Neural cell (in vitro differentiated cells): ENCODE data around the gene MCMBP.

Source experiments
- EP300 ChIP-seq: fragments of 450-650 bp; conservative IDR thresholded peaks from 2 replicates; pipeline ENCODE4 v1.6.1; 2014; ENCODE audit warnings: antibody characterized with exemption, mild to moderate bottlenecking, moderate library complexity; ENCODE audit not compliant: poor library complexity, severe bottlenecking
- EZH2 ChIP-seq: fragments of 200-600, 300-800 bp; shearing (Covaris generic), sonication (generic); IDR thresholded peaks from 2 replicates; pipeline ENCODE4 v1.6.1; 2014; ENCODE audit warnings: antibody characterized with exemption, low read length, borderline replicate concordance, mild to moderate bottlenecking; ENCODE audit not compliant: insufficient read depth, poor library complexity, severe bottlenecking
- POLR2AphosphoS5 ChIP-seq: IDR thresholded peaks from 2 replicates; pipeline ENCODE4 v1.6.1; 2012
- RAD21 ChIP-seq: fragments of 450-650 bp; conservative IDR thresholded peaks from 2 replicates; pipeline ENCODE4 v1.6.1; 2014; ENCODE audit warnings: antibody characterized with exemption, mild to moderate bottlenecking, moderate library complexity
- SMC3 ChIP-seq: fragments of 450-650 bp; conservative IDR thresholded peaks from 2 replicates; pipeline ENCODE4 v1.6.1; 2014; ENCODE audit warnings: antibody characterized with exemption, mild to moderate bottlenecking, moderate library complexity; ENCODE audit not compliant: poor library complexity
- TAF1 ChIP-seq: IDR thresholded peaks from 2 replicates; pipeline ENCODE4 v1.6.1; 2012; ENCODE audit warnings: low read depth
- TF ChIP-seq, protein P1 (sequence below): fragments of 450-650 bp; IDR thresholded peaks from 2 replicates; pipeline ENCODE4 v1.5.1; 2014; ENCODE audit warnings: antibody characterized with exemption, mild to moderate bottlenecking, moderate library complexity; ENCODE audit not compliant: poor library complexity, severe bottlenecking
- TF ChIP-seq, protein P2 (sequence below): IDR thresholded peaks from 2 replicates; pipeline ENCODE4 v1.6.1; 2012; ENCODE audit warnings: borderline replicate concordance

DNA sequence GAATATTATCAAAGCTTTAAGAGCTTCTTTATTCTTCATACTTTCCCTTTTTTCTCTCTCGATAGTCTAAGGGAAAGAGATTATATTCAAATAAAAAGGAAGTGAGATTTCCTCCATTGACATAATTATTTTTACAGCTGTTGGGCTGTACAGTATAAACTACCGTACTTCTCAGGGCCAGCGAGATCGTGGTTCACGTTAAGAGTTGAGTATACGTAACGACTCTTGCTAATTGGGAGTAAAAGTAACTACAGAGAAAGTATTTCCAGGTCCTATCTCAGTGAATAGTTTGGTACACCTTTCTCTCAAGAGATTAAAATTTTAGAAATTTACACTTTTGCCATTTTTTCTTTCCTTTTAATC lies 89.0 kb downstream of the MCMBP start:
- TF ChIP-seq EP300 = no peak
- no peak for TF ChIP-seq POLR2AphosphoS5
- TF ChIP-seq SMC3 = no peak
- TF ChIP-seq, protein P1, sequence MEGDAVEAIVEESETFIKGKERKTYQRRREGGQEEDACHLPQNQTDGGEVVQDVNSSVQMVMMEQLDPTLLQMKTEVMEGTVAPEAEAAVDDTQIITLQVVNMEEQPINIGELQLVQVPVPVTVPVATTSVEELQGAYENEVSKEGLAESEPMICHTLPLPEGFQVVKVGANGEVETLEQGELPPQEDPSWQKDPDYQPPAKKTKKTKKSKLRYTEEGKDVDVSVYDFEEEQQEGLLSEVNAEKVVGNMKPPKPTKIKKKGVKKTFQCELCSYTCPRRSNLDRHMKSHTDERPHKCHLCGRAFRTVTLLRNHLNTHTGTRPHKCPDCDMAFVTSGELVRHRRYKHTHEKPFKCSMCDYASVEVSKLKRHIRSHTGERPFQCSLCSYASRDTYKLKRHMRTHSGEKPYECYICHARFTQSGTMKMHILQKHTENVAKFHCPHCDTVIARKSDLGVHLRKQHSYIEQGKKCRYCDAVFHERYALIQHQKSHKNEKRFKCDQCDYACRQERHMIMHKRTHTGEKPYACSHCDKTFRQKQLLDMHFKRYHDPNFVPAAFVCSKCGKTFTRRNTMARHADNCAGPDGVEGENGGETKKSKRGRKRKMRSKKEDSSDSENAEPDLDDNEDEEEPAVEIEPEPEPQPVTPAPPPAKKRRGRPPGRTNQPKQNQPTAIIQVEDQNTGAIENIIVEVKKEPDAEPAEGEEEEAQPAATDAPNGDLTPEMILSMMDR = no peak
- TF ChIP-seq TAF1 = no peak
- TF ChIP-seq RAD21 = no peak
- TF ChIP-seq, protein P2, sequence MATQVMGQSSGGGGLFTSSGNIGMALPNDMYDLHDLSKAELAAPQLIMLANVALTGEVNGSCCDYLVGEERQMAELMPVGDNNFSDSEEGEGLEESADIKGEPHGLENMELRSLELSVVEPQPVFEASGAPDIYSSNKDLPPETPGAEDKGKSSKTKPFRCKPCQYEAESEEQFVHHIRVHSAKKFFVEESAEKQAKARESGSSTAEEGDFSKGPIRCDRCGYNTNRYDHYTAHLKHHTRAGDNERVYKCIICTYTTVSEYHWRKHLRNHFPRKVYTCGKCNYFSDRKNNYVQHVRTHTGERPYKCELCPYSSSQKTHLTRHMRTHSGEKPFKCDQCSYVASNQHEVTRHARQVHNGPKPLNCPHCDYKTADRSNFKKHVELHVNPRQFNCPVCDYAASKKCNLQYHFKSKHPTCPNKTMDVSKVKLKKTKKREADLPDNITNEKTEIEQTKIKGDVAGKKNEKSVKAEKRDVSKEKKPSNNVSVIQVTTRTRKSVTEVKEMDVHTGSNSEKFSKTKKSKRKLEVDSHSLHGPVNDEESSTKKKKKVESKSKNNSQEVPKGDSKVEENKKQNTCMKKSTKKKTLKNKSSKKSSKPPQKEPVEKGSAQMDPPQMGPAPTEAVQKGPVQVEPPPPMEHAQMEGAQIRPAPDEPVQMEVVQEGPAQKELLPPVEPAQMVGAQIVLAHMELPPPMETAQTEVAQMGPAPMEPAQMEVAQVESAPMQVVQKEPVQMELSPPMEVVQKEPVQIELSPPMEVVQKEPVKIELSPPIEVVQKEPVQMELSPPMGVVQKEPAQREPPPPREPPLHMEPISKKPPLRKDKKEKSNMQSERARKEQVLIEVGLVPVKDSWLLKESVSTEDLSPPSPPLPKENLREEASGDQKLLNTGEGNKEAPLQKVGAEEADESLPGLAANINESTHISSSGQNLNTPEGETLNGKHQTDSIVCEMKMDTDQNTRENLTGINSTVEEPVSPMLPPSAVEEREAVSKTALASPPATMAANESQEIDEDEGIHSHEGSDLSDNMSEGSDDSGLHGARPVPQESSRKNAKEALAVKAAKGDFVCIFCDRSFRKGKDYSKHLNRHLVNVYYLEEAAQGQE = no peak
- no peak for TF ChIP-seq EZH2
